BE2C (cell line): Measurements from ENCODE around the gene PLA2G6.

Source experiments
- DNase-seq: peaks from one replicate; pipeline ENCODE4 v3.0.0-alpha.2; 2020
- H3K27me3 ChIP-seq: fragments of 250-450 bp; sonication (Bioruptor Pico); 2 replicates; pipeline ENCODE4 v1.5.1; 2020; ENCODE audit warnings: mild to moderate bottlenecking
- H3K36me3 ChIP-seq: fragments of 250-450 bp; sonication (Bioruptor Pico); 2 replicates; pipeline ENCODE4 v1.5.1; 2020; ENCODE audit warnings: mild to moderate bottlenecking
- H3K4me1 ChIP-seq: fragments of 250-450 bp; sonication (Bioruptor Pico); 2 replicates; pipeline ENCODE4 v1.5.1; 2020
- H3K4me3 ChIP-seq: 2 replicates; pipeline ENCODE4 v1.5.1; 2011; ENCODE audit warnings: low read depth, low read length
- H3K9me3 ChIP-seq: fragments of 250-450 bp; sonication (Bioruptor Pico); 2 replicates; pipeline ENCODE4 v1.5.1; 2020
- CTCF ChIP-seq: IDR thresholded peaks from 2 replicates; pipeline ENCODE4 v1.5.1; 2012; ENCODE audit warnings: mild to moderate bottlenecking, low read depth, low read length

PLA2G6 gene

GRCh38 chr22:38114484-38115398 lies 66.9 kb downstream of the PLA2G6 start:
- no peaks in the 10 kb centered on the region for H3K36me3 ChIP-seq
- TF ChIP-seq CTCF, result peak; percentile 95
- peaks cover 3% of the 10 kb centered on the region; the same call in 1 of the 2 replicates for H3K4me1 ChIP-seq
- H3K27me3 ChIP-seq, result no peaks in the 10 kb centered on the region
- H3K4me3 ChIP-seq, result no peak overlapping the region
- peak; percentile 94 for DNase-seq
- H3K9me3 ChIP-seq, result no peaks in the 10 kb centered on the region

- TF ChIP-seq CTCF, result no peak
- H3K36me3 ChIP-seq, result no peaks in the 10 kb centered on the region
- H3K27me3 ChIP-seq, result no peaks in the 10 kb centered on the region
- H3K4me3 ChIP-seq, result no peak overlapping the region
- DNase-seq, result no peak
- H3K4me1 ChIP-seq, result peaks cover 3% of the 10 kb centered on the region; the same call in 1 of the 2 replicates
- no peaks in the 10 kb centered on the region for H3K9me3 ChIP-seq
Observed at GRCh38 chr22:38112381-38112780, 69.2 kb downstream of the PLA2G6 start.

DNA sequence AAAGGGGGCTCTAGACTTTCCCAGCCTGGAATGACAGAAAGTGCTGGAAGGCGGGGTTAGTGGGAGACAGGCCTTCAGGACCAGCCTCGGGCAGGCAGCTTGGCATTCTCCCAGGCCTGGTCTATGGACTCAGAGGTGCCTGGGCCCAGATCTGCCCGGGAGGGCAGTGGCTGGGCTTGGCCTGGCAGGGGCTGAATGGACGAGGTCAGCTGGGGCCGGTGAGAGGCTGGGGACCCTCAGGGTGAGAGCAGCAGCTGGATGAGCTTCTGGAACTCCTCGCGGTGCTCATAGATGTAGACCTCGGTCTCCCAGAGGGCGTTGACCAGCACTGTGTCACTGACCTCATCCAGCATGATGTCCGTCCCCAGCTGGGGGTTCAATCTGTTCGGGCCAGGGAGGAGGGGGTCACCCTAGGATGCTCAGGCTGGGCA lies 69.7 kb downstream of the PLA2G6 start:
- DNase-seq, result no peak
- H3K36me3 ChIP-seq, result no peaks in the 10 kb centered on the region
- no peaks in the 10 kb centered on the region for H3K9me3 ChIP-seq
- no peak overlapping the region for H3K4me3 ChIP-seq
- no peak for TF ChIP-seq CTCF
- H3K4me1 ChIP-seq, result peaks cover 3% of the 10 kb centered on the region; the same call in 1 of the 2 replicates
- no peaks in the 10 kb centered on the region for H3K27me3 ChIP-seq

DNA sequence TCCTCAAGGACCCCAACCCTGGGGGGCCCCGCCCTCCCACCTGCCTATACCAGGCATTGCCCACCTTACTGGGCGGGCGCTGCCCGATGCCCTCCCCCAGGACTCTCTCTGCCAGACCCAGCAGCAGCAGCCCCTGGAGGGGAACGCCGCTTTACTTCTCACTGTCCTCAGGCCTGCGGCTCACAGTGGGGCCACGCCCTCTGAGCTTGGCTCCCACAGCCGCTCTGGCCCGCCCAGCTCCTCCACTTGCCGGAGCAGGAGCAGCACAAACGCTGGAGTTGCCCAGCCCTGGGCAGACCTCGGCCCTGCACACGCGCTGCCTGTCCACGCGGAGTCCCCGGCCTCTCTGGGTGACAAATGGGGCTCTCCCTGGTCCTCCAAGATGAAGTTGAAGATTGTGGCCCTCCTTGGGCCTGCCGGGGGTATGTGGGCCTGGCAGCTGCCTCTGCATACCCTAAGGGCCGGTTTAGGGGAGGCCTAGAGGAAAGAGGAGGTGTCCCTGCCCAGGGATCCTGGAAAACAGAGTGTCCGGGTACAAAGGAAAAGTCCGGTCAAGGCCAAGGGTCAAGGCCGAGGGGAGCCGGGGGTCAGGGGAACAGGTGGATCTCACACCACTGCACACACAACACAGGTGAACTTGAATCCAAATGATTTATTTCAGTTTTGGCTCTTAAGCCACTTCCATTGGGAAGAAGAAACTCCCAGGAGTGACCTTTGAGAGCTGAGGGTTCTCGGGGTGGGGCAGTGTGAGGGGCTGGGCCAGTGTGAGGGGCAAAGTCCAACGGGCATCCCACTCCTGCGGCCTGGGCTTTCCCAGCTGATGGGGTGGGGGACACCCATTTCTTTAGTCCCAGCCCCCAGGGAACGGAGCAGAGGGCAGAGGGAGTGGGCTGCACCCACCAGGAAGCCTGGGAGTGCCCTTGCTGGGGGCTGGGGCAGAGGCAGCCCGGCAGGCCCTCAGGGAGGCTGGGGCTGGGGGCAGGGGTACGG lies 70.5 kb downstream of the PLA2G6 start:
- no peaks in the 10 kb centered on the region for H3K36me3 ChIP-seq
- TF ChIP-seq CTCF, result no peak
- no peak overlapping the region for H3K4me3 ChIP-seq
- DNase-seq, result no peak
- no peaks in the 10 kb centered on the region for H3K27me3 ChIP-seq
- no peaks in the 10 kb centered on the region for H3K9me3 ChIP-seq
- H3K4me1 ChIP-seq, result peaks cover 3% of the 10 kb centered on the region; the same call in 1 of the 2 replicates

GRCh38 chr22:38110008-38110862 lies 71.4 kb downstream of the PLA2G6 start, which contains the start of gene BAIAP2L2:
BAIAP2L2 (minus strand) TSS chr22:38110684; CDS start chr22:38110525, 159 bp downstream.
- no peak for DNase-seq
- no peak within 1 kb of the TSS for H3K4me3 ChIP-seq
- no peaks in the 10 kb centered on the region for H3K9me3 ChIP-seq
- no peak for TF ChIP-seq CTCF
- no peaks in the 10 kb centered on the region for H3K27me3 ChIP-seq
- peaks cover 3% of the 10 kb centered on the region; the same call in 1 of the 2 replicates for H3K4me1 ChIP-seq
- no peaks in the 10 kb centered on the region for H3K36me3 ChIP-seq
